ENCODE results near the gene TMEM233. TPM values are rescaled to one million over a fixed set of nuclear protein-coding genes. Genes with fewer than 3 reads are reported as not detected.

Gene TMEM233
- polyA plus RNA-seq, 1 of the 3 experiments (the other 2 are of a cell fraction) = 2.6 TPM

DNA sequence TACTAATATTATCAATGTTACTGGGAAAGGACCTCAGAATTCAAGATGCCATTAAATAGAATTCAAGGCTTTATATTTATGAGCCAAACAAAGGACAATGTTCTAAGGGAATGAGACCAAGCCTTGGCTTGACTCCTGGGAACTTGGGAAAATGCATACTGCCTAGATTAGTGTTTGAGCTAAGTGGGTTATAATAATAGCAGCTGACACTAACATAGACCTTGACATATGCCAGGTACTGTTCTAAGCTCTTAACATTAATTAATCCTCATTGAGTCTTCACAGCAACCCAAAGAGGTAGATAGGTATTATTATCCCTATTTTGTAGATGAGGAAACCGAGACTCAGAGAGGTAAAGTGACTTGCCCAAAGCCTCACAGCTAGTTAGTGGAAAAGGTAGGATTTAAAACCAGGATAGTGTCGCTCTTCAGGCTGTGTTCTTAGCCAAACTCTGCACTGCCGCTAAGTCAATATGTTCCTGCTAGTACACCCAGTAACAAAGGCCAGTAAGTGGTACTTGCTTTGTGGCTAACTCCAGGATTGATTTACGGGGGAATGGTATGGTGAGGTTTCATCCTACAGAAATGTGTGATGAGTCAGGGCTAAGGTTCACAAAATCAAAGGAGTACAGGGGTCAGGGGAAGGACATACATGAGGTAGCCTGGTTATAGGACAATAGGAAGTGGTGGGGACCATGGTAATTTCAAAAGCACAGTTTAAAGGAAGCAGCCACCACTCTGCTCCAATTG lies 38.5 kb downstream of the TMEM233 start:
- no peaks in the 10 kb centered on the region for H3K79me2 ChIP-seq (ENCODE audit: insufficient read depth)
- H3K27me3 ChIP-seq (ENCODE audit: insufficient read depth) = no peaks in the 10 kb centered on the region
- H3K9me3 ChIP-seq = no peaks in the 10 kb centered on the region
- H3K4me3 ChIP-seq (ENCODE audit: low read depth in 2 of 2, low read length in 1 of 2) = no peak overlapping the region
- no peak overlapping the region for H3K4me2 ChIP-seq
- no peaks in the 10 kb centered on the region for H3F3A ChIP-seq (replicated peaks; ENCODE audit: insufficient read depth)
- ChIA-PET CTCF (interaction anchor here (4.0 kb wide), 1 partner anchor 16 kb away, joined by 18 read pairs; no protein-coding TSS in a partner anchor), POLR2A (no interaction called here)
- no peak overlapping the region for H3K9ac ChIP-seq
- H3K27ac ChIP-seq (ENCODE audit: low read depth in 2 of 2, low read length in 1 of 2) = no peak overlapping the region
- no peak for DNase-seq
- no peaks in the 10 kb centered on the region for H3K36me3 ChIP-seq (replicated peaks in 1 of 2; ENCODE audit: control insufficient read depth in 1 of 2, insufficient read depth in 2 of 2, low read length in 1 of 2)
- 48% methylated on average over 4 of the region's 4 CpGs for WGBS (ENCODE audit: low lambda C conversion rate)
- TF ChIP-seq JUND (IDR thresholded peaks at IDR 0.05) (peak; percentile 27; the same call in 1 of the 2 replicates), FOXM1 (IDR thresholded peaks at IDR 0.05; ENCODE audit: low read depth) (no peak), RXRA (IDR thresholded peaks at IDR 0.05; ENCODE audit: borderline replicate concordance, low read depth) (peak; percentile 67; the same call in 1 of the 2 replicates), ELF1 (IDR thresholded peaks at IDR 0.05) (no peak), FOSL2 (IDR thresholded peaks at IDR 0.05; ENCODE audit: borderline replicate concordance, low read depth) (0 out of 2 replicates have a peak, but pooled peaks have one; percentile 10), TCF12 (IDR thresholded peaks at IDR 0.05) (0 out of 2 replicates have a peak, but pooled peaks have one; percentile 6)
- no peaks in the 10 kb centered on the region for H4K20me1 ChIP-seq (ENCODE audit: insufficient read depth)
- no peak overlapping the region for H2AFZ ChIP-seq (ENCODE audit: low read depth)
- no peaks in the 10 kb centered on the region for H3K4me1 ChIP-seq (ENCODE audit: control insufficient read depth in 1 of 2, insufficient read depth in 2 of 2, low read depth in 1 of 2, low read length in 1 of 2)
- no peaks in the 10 kb centered on the region for H3K9me2 ChIP-seq

GRCh38 chr12:119634743-119635142 lies 41.2 kb downstream of the TMEM233 start:
- Histone ChIP-seq H3K27ac (ENCODE audit: low read depth in 2 of 2, low read length in 1 of 2) (no peak overlapping the region), H3K4me3 (ENCODE audit: low read depth in 2 of 2, low read length in 1 of 2) (no peak overlapping the region), H3K9me3 (no peaks in the 10 kb centered on the region), H3F3A (replicated peaks; ENCODE audit: insufficient read depth) (no peaks in the 10 kb centered on the region), H3K4me2 (no peak overlapping the region), H3K9me2 (no peaks in the 10 kb centered on the region), H3K9ac (no peak overlapping the region), H2AFZ (ENCODE audit: low read depth) (no peak overlapping the region), H3K36me3 (replicated peaks in 1 of 2; ENCODE audit: control insufficient read depth in 1 of 2, insufficient read depth in 2 of 2, low read length in 1 of 2) (no peaks in the 10 kb centered on the region), H3K27me3 (ENCODE audit: insufficient read depth) (no peaks in the 10 kb centered on the region), H3K4me1 (ENCODE audit: control insufficient read depth in 1 of 2, insufficient read depth in 2 of 2, low read depth in 1 of 2, low read length in 1 of 2) (no peaks in the 10 kb centered on the region), H4K20me1 (ENCODE audit: insufficient read depth) (no peaks in the 10 kb centered on the region), H3K79me2 (ENCODE audit: insufficient read depth) (no peaks in the 10 kb centered on the region)
- ChIA-PET POLR2A (interaction anchor here (0.6 kb wide), 1 partner anchor 158 kb away, joined by 4 read pairs; no protein-coding TSS in a partner anchor), CTCF (interaction anchor here (2.3 to 4.0 kb wide), 2 partner anchors 9 to 14 kb away, joined by 6 to 18 read pairs; no protein-coding TSS in a partner anchor)
- TF ChIP-seq TEAD4 (IDR thresholded peaks at IDR 0.05; ENCODE audit: borderline replicate concordance, insufficient read depth) = no peak
- TF ChIP-seq ELF1 (IDR thresholded peaks at IDR 0.05) = no peak
- no peak for TF ChIP-seq REST (IDR thresholded peaks at IDR 0.05; ENCODE audit: low read depth, low read length)
- no peak for TF ChIP-seq RCOR1 (IDR thresholded peaks at IDR 0.05; ENCODE audit: low read length)
- 42% methylated on average over 6 of the region's 6 CpGs for WGBS (ENCODE audit: low lambda C conversion rate)
- DNase-seq = no peak
